Hematopoietic multipotent progenitor cell (in vitro differentiated cells): Measurements from ENCODE around the gene JPH4. TPM values are rescaled to one million over a fixed set of nuclear protein-coding genes. Genes with fewer than 3 reads are reported as not detected.

ENCODE experiments used
- DNase-seq, 3 donors: peaks; one replicate each; pipeline ENCODE4 v3.0.0-alpha.2; 2011 to 2015; ENCODE audit warnings: low read depth in 2 of 3, low spot score in 2 of 3
- total RNA-seq: library from RNA; depleted of rRNA; stranded (reverse); fragments of >200 nt; gene quantifications from one replicate; pipeline ENCODE4 v1.2.3, GENCODE V29; 2012

Gene JPH4
- 0.27 TPM for total RNA-seq

DNA sequence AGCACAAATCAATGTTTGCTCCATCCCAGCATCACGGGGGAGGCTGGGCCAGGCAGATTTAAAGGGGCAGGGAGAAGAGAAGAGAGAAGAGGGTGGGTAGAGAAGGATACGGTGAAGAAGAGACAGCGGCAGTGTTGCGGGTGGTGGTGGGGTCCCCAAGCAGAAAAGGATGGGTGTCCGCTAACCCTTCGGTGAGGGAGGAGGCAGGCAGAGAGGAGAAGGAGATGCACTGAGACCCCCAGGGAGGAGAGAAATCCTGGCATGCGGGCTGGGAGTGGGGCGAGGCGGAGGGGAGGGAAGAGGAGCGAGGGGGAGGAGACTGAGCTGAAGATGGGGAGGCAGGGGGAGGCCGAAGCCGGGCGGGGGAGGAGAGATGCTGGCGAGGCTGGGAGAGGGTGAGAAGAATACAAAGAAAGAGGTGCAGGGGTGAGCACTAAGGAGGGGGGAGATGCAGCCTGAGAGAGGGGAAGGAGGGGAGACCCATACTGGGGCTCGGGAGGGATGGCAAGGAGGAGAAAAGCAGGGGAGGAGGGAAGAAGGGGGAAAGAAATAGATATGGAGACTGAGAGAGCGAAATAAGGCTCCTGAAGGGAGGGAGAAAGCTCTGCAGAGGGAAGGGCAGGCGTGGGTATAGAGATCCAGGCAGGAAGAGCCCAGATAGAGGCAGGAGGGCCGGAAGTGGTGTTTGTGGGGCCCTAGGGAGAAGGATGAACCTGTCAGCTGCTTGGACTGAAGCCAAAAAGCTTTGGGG, at the start of gene JPH4:
TSS of gene JPH4 (minus strand) at position 231 of the 751 bp plus-strand sequence. CDS start 1,337 bp downstream, outside the sequence.
- no peak for DNase-seq

DNA sequence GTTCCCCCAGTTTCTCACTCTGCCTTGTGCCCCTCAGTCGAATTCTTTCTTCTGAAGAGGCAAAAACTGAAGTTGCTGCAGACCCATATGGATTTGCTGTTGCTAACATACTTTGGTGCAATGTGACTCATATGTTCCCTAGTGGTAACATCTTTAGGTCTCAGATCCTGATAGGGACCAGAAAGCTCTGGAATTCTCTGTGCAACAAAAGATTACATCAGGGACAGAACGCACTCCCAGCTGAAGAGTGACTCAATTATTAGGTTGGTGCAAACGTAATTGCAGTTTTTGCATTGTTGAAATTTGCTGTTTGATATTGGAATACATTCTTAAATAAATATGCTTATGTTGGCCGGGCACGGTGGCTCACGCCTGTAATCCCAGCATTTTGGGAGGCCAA, 49.4 kb upstream of the JPH4 start:
- no peak for DNase-seq

DNA sequence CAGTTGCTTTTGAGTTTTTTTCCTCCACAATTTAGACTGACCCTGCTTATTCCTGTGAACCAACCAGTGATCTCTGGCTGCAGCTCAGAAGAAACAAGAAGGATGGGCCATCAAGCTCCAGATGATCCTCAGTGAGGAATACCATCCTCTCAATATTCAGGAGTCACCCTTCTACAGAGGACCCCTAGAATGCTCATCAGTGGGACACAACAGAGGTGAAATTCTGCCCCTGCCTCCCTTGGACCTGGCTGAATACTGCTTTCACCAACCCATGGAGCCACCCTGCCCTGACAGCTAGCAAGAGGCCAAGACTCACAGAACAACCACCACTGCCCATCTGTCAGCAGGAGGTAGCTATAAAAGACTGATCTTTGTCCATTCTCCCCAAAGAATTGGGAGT, 48.4 kb upstream of the JPH4 start:
- DNase-seq: no peak

DNA sequence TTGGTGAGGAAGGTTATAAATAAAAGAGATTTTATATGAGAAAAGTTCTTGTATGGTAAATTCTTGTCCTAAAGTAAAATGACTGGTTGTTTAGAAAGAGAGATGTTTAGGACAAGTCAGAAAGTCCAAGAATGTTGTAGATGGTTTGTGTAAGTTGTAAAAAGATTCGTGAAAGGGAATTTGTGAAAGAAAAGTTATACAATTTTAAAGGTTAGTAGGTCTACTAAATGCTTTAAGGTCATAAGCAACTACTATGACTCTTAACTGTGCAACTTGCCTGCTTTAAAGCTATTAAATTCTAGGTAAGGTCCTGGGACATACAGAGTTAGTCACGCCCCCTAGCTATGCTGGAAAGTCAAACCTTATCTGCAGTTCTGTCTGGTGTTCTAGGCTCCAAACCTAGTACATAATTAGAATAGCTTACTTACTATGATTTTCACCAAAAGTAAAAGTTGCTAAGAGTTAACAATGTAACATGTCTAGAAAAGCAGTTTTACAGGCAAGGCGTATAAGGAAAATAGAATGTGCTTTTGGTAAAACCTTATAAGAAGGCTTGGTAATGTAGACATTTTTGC, 46.3 kb upstream of the JPH4 start:
- DNase-seq: no peak

DNA sequence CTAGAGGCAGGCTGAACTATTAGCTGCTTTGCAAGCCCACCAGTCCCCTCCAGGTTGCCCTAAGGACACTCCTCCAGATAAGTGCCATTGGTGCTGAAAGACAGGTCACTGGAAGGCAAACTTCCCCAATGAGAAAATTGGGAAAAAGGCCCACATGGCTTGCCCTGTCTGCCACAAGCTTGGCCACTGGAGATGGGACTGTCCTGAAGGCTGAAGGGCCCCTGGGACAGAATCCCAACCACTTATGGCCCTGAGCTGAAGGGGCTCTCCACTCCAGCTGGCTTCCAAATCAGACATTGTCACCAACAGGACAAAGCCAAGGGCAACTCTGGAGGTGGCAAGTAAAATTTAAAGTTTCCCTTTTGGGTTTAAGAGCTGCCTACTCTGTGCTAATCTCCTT, 45.4 kb upstream of the JPH4 start:
- no peak for DNase-seq

DNA sequence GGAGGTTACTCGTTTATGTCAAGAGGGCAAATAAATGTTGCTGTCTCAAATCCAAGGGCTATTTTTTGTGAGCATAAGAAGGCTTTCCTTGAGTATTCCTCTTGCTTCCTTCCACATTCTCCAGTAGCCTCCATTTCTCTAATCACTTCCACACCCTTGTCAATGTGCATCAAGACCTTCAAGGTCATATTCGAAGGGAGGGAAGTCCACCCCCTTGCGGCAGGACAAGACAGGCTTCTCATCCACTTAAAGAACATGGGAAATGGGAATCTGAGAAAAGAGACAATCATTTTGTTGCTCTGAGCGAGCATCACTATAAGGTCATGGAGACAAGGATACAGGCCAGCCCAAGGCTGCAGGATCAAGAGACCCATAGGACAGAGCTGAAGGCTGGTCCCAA, 44.4 kb upstream of the JPH4 start:
- no peak for DNase-seq

DNA sequence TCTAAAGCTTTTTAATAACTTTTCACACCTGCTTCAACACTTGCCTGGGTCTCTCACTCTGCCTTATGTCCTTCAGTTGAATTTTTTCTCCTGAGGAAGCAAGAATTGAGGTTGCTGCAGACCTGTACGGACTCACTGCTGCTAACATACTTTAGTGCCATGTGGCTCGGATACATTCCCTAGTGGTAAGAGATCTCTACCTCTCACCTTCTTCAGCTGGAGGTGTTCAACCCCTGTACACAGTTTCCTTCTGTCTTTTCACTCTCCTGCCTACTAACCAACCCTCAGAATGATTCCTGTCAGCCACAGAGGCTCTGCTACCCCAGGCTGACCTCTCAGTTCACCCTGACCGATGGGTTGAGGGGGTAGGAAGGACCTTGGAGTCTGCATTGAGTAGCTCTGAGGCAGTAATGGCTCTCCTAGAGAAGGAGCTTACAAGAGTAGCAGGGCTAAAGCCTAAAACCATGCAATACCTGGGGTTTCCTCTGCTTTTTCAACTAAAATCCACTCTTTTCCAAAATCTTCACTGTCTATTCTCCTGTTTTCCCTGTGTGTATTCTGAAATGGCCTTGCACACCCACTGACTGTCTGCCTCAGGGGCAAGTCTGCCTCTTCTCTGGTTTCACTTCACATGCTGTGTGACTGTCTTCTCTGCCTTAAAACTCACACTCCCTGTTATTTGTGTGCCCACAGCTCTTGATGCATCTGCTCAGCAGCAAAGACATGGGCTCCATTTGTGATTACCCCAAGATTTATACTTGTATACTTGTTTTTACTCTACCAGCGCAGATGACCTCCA, 43.5 kb upstream of the JPH4 start:
- DNase-seq: no peak

DNA sequence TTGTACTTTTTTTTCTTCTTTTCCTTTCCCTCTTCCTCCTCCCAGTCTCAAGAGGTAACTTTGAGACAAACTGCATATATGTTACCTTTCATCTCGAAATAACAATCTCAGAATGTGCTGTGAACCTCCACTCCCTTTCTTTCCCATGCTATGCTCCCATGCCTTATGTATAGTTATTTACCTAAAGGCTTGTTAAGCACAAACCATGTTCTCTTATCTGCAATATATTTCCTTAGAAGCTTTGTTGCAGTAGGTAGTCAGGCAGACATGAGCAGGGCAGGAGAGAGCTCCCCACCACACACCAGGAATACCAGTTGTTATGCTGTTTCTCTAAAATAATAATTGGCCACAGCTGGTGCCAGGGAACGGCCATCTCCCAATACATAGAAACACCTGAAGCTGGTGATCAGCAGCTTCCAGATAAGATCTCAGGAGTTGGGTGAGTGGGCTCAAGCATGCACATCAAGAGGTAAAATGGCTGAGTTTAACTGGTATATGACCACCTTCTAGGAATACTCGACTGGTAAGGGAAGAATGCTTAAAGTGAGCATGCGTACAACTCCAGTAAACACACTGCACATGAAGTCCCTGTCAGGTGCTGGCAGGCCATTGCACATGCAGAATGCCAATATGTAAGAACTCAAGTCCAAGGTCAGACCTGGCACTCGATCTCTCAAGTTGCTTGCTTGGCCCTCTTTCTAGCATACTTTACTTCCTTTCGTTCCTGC, 42.8 kb upstream of the JPH4 start:
- DNase-seq: no peak

DNA sequence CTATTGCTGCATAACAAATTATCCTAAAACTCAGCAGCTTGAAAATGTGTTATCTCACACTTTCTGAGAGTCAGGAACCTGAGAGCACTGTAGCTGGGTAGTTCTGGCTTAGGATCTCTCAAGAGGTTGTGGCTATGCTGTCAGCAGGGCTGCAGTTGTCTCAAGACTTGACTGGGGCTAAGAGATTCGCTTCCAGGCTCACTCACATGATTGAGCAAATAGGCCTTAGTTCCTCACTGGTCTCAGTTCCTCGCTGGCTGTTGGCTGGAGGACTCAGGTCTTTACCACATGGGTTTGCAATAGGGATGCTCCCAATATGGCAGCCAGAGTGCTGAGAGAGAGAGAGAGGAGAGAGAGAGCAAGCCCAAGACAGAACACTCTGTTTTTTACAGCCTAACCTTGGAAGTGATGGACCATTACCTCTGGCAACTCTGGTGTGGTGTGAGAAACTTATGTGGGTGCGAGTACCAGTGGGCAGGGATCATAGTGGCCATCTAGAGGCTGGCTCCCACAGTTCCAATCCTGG, 41.6 kb upstream of the JPH4 start:
- no peak for DNase-seq

DNA sequence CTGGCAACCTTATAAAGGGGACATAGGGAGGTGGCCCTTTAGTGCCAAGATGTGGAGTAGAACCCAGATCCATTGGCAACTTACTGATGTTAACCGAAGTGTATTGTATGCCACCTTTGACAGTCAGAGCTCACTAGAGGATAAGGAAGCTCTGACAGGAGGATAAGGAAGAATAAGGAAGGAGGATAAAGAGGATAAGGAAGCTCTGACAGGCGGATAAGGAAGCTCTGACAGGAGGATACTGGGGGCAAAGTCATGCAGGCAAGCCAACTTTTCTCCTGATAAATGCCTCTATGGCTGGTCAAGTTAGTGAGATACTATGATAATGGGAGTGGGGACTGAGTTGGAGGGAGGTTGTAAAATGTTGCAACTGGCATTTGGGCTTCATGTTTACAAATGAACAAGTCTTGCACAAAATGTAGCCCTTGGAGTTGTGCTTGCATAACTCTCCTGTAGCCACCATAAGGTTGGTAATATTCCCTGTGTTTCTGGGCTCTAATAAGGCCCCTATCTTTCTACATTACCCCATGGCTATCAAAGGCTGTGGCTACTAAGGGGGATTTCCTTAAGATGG, 39.9 kb upstream of the JPH4 start:
- no peak for DNase-seq

DNA sequence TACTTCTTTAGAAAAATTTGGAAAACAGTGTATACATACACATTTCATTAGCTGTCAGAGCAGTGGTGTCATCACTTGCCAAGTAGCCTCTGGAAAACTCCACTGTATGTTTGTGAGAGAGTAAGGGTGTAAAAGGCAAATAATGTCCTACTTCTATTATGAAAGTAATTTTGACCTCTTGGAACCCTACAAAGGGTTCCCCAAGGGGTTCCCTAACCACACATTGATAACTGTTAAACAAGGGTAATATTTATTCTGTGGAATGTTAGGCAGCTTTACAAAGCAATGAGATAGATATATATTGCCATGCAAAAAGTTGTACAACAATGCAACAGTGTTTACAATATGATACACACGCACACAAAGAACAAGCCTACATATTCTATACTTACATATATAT, 38.9 kb upstream of the JPH4 start:
- no peak for DNase-seq

DNA sequence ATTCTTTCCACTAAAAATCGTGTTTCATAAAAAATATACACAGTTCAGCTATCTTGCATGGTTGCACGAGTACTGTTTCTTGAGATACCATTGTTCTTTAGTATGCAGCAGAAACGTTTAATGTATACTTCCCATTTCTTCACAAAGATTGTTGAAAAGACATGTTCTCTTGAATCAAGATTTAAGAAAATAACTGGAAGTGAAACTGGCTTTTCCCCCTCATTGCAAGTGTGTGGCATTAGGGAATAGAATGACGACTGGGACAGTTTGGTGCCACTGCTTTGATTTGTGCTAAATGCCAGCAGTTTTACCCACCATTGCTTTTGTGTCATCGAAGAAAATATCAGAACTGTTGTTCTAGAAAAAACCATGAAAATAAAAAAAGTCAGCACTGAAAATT, 37.3 kb upstream of the JPH4 start:
- no peak for DNase-seq

DNA sequence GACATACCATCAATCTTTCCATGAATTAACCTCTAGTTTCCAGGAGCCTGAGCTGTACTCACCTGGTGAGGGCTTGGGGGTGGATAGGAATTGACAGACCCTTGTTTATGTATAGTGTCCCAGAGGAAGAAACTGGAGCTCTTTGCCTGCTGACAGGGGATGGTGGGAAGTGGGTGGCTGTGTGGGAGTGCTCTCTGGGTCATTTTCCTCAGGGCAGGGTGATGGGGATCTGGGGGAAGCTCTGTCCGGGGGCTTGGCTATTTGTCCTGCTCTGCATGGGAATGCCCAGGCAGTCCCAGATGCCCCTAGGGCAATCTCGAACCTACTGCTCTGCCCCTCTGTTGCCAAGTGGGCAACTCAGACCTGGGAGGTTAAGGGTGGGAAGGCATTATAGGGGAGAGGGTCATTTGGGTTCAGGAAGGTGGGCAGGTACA, 35.8 kb upstream of the JPH4 start:
- no peak for DNase-seq

DNA sequence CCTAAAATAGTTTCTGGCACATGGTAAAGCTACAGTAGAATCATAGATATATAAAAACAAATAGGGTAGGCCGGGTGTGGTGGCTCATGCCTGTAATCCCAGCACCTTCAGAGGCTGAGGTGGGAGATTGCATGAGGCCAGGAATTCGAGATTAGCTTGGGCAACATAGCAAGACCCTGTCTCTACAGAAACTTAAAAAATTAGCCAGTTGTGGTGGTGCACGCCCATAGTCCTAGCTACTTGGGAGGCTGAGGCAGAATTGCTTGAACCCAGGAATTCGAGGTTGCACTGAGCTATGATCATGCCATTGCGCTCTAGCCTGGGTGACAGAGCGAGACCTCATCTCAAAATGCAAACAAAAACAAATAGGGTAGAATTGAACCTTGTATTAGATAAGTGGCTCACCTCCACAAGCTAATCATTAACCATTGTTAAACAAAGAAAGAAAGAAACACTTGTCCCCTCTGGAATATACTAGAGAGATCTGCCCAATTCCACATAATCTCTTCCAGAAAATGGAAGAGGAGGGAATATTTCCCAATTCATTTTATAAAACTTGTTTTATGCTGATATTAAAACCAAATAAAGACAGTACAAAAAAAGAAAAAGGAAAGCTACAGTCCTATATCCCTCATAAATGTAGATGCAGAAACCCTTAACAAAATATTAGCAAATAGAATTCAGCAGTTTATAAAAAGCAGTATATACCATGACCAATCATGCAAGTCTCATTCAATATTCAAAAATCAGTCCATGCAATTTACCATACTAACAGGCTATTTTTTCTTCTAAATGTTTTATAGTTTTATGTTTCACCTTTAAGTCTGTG, 34.9 kb upstream of the JPH4 start:
- DNase-seq: no peak

DNA sequence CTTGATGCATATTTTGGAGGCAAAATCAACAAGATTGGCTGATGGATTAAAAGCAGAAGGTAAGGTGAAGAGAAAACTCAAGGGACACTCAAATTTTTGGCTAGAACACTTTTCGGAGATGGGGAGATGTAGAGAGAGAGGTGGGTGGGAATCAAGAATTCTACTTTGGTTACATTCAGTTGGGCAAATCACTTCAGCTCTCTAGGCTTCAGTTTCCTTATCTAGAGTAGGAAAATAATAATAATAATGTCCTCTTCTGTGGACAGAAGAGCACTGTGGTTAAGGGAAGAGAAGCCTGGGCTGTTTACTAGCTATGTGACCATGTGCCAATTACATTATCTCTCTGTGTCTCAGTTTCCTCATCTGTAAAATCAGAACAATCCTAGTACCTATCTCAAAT, 34.2 kb upstream of the JPH4 start:
- no peak for DNase-seq

DNA sequence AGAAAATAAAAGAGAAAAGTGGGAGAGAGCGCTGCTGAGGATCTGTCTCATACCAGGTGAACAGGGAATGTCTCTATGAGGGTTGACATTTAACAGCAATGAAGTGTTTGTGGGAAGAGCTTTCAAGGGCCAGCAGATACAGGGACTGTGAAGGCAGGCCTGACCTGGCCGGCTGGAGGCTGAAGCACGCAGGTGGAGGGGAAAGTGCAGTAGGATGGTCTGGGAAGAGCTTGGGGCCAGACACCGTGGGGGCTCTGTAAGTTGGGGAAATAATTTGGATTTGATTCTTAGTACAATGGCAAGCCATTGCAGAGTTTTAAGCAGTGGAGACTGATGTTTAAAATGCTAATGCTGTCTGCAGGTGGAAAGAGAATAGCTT, 33.8 kb upstream of the JPH4 start:
- no peak for DNase-seq

DNA sequence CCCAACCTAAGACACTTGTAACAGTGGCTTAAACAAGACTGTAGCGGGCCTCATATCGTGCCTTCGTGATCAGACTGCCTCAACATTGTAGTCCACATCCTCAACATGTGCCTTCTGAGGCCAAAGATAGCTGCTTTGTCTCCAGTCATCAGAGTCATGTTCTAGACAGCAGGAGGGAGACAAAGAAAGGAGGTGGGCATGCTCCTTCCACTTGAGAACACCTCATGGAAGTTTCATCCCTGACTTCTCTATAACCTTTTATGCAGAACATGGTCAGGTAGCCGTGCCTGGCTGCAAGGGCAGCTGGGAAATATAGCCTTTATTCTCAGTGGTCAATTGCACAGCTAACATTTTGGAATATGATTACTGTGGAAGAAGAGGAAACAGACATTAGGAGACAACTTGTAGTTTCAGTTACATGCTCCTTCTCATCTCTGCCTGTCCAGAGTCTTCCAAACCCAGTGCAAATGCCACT, 32.3 kb upstream of the JPH4 start:
- peak in 1 of 3 donors; percentile 15 for DNase-seq

DNA sequence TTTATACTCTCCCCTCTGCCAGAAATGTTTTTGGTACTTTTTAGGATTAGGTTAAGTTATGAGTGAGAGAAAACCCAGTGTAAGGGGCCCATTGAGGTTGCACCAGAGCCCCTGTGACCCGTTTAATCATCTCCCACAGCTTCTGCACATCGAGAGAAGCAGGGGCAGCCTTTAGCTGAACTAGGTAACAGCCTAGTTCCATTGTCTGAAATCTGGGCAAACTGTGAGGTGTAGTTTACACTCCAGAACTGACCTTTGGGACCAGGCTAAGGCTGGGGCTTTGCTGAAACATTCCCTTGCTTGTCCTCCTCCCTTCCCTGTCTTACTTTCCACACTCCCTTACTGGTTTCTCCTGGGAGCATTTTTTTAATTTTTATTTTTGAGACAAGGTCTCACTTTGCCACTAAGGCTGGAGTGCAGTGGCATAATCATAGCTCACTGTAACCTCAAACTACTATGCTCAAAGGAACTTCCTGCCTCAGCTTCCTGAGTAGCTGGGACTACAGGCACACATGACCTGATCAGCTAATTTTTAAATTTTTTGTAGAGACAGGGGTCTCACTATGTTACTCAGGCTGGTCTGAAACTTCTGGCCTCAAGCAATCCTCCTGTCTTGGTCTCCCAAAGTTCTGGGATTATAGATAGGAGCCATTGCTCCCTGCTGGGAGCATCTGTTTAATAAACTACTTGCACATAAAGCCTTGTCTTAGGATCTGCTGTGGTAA, 31.7 kb upstream of the JPH4 start:
- DNase-seq: peak in 1 of 3 donors; percentile 57
